Right lobe of liver (tissue), 6 donors: ENCODE results near the gene UTP18. TPM values are rescaled to one million over a fixed set of nuclear protein-coding genes. Genes with fewer than 3 reads are reported as not detected.

Experiments used
- ATAC-seq, 4 donors: fragments of 200-7000 bp; cut with Tn5 transposase; one replicate each; pipeline ENCODE4 v1.9.1; 2020; ENCODE audit warnings: mild to moderate bottlenecking in 4 of 4, moderate library complexity in 4 of 4
- DNase-seq, 3 donors: peaks; one replicate each; pipeline ENCODE4 v3.0.0-alpha.2; 2020
- H3K27ac ChIP-seq, 3 donors: fragments of 200-600 bp; one replicate each; pipeline ENCODE4 v1.8.0; 2022
- H3K27me3 ChIP-seq, 2 donors: fragments of 200-600 bp; one replicate each; pipeline ENCODE4 v1.8.0; 2022
- H3K36me3 ChIP-seq, 4 donors: fragments of 200-600 bp; sonication (generic) in 1 of 4; one replicate each; pipeline versions ENCODE4 v1.5.1 to v1.8.0; 2017 to 2022; ENCODE audit warnings: control low read depth in 1 of 4
- H3K4me1 ChIP-seq, 4 donors: fragments of 200-600 bp; sonication (generic) in 1 of 4; one replicate each; pipeline versions ENCODE4 v1.5.1 to v1.8.0; 2017 to 2022; ENCODE audit warnings: control low read depth in 1 of 4
- H3K4me3 ChIP-seq, 3 donors: fragments of 200-600 bp; one replicate each; pipeline ENCODE4 v1.8.0; 2022
- H3K9me3 ChIP-seq, 4 donors: fragments of 200-600 bp; sonication (generic) in 1 of 4; one replicate each; pipeline versions ENCODE4 v1.5.1 to v1.8.0; 2017 to 2022; ENCODE audit warnings: control low read depth in 1 of 4
- CTCF ChIP-seq, 4 donors: fragments of 200-600 bp in 3 of 4; fragments of 450-650 bp in 1 of 4; IDR thresholded peaks; one replicate each; pipeline versions ENCODE4 v1.5.1 to v1.8.0; 2016 to 2022; ENCODE audit warnings: antibody characterized with exemption in 4 of 4, mild to moderate bottlenecking in 2 of 4
- POLR2A ChIP-seq: fragments of 450-650 bp; IDR thresholded peaks from one replicate; pipeline ENCODE4 v1.6.1; 2017; ENCODE audit warnings: antibody characterized with exemption, mild to moderate bottlenecking
- WGBS: methylation state at CpG from one replicate; pipeline ENCODE4 v1.1.6; 2018; ENCODE audit warnings: low coverage, low lambda C conversion rate; ENCODE audit not compliant: insufficient coverage; ENCODE audit errors: missing lambda C conversion rate; 5-methylcytosine and 5-hydroxymethylcytosine counted together
- intact Hi-C, 2 donors: fragments of 100-400 bp; cut with DNase I; formaldehyde crosslinking; loops; one replicate each; pipeline versions ENCODE4 v1.11.2 to v1.14.1; 2022
- total RNA-seq, 6 experiments: library from RNA; depleted of rRNA in 2 of 6; stranded (reverse); fragments of >200 nt in 2 of 6; fragmentation: NEBNext Ultra II Directional in 3 of 6; extraction: Animal tissue kit (Norgen Biotek cat#: 25700) in 3 of 6; gene quantifications; one replicate each; pipeline versions ENCODE4 v1.1.0 to v1.2.4, GENCODE V29; 2016 to 2023
- donor health status: DM: no; HTN: yes; CAD: no.
- donor health status: DM: no; HTN: no; CAD: no.
- donor health status: DM: no; HTN: no; CAD: no.
- donor health status: DM: no; HTN: yes; CAD: no.
- donor health status: DM: no; HTN: yes; CAD: no.

Gene UTP18
- total RNA-seq, 6 experiments from 2014 or later, result 12.0 to 15.3 (median 13.7) TPM

DNA sequence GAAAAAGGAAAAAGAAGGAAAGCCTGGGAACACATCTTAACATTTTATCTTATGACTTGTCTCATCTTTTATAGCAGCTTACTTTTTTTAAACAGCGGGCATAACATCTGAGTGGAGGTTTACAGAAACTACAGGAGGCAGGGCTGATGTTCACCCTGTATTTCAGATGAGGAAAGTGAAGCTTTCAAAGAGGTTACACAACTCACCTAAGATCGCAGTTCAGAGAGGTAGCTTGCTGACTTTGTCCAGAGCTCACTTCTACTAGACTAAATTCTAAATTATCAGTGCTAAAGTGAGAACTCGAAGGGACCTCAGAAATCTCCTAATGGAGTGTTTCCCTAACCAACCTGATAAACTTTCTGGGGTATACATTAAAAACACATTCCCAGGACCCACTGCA lies 4.2 kb upstream of the UTP18 start:
- H3K36me3 ChIP-seq, result peaks cover 0 to 5% (median 0%) of the 10 kb centered on the region in 4 donors
- H3K27ac ChIP-seq, result peak overlapping the region in 2 of 3 donors; percentile 9 to 70
- H3K4me1 ChIP-seq, result peaks cover 0 to 41% (median 20%) of the 10 kb centered on the region in 4 donors
- H3K9me3 ChIP-seq, result no peaks in the 10 kb centered on the region
- no peak for DNase-seq
- WGBS, result 12% methylated on average over 3 of the region's 3 CpGs
- intact Hi-C loops, result no loop called here
- H3K4me3 ChIP-seq, result peak overlapping the region; percentile 15 to 40 (median 29)
- TF ChIP-seq POLR2A (no peak), CTCF (IDR thresholded peaks at IDR 0.05) (no peak)
- ATAC-seq, result peak in 3 of 4 donors; percentile 28 to 31 (median 29)
- H3K27me3 ChIP-seq, result no peaks in the 10 kb centered on the region

GRCh38 chr17:51257150-51258081 lies 2.9 kb upstream of the UTP18 start:
- ATAC-seq, result no peak
- Histone ChIP-seq H3K27me3 (no peaks in the 10 kb centered on the region), H3K4me3 (no peak overlapping the region), H3K36me3 (peaks cover 0 to 5% (median 0%) of the 10 kb centered on the region in 4 donors), H3K4me1 (peaks cover 0 to 51% (median 22%) of the 10 kb centered on the region in 4 donors), H3K27ac (no peak overlapping the region), H3K9me3 (no peaks in the 10 kb centered on the region)
- DNase-seq, result no peak
- WGBS, result 63% methylated on average over 3 of the region's 3 CpGs
- TF ChIP-seq POLR2A (no peak), CTCF (IDR thresholded peaks at IDR 0.05) (no peak)
- intact Hi-C loops, result no loop called here

GRCh38 chr17:51258756-51259563 lies 1.4 kb upstream of the UTP18 start:
- intact Hi-C loops, result no loop called here
- Histone ChIP-seq H3K4me3 (peak overlapping the region; percentile 89 to 99 (median 98)), H3K9me3 (no peaks in the 10 kb centered on the region), H3K4me1 (peaks cover 0 to 51% (median 22%) of the 10 kb centered on the region in 4 donors), H3K27ac (peak overlapping the region; percentile 95 to 97 (median 96)), H3K36me3 (peaks cover 0 to 14% (median 0%) of the 10 kb centered on the region in 4 donors), H3K27me3 (no peaks in the 10 kb centered on the region)
- 4% methylated on average over 8 of the region's 18 CpGs for WGBS
- no peak for TF ChIP-seq POLR2A
- TF ChIP-seq CTCF (IDR thresholded peaks at IDR 0.05), result no peak
- DNase-seq, result peak; percentile 35 to 62 (median 59)
- no peak for ATAC-seq

DNA sequence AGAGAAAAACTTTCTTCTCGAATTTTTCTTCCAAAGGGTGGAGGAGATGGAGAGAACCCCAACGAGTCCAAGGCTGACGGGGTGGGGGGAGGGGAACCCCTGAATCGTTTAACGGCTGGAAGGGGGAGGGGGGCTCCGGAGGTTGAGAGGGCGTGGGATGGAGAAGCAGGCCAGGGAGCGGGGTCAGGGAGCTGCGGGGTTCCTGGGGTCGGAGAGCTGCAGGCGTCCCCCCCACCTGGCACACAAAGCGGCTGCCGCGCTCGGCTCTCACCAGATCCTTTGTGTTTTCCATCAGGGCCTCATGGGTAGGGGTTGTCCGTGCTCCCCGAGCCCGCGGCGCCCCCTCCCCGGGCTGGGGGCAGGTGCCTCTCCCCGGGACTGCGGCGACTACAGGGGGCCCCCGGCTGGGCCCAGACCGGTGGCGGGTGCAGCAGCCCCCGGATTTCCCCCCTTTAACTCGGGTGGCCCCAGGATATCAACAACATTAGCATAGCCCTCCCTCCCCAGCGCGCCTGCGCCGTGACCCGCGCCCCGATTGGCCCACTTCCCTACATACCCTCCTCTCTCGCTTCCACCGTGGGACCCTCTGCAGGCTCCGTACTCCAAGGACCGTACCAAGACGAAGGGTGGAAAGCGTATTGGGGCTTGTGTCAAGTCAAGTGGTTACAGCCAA lies 646 bp upstream of the UTP18 start, which contains the start of gene MBTD1:
Gene MBTD1, minus strand, starts transcription at position 486 of the 673 bp plus-strand sequence. CDS start 34,888 bp downstream, outside the sequence.
- Histone ChIP-seq H3K27me3 (no peaks in the 10 kb centered on the region), H3K36me3 (peaks cover 0 to 9% (median 0%) of the 10 kb centered on the region in 4 donors), H3K4me1 (peaks cover 0 to 50% (median 21%) of the 10 kb centered on the region in 4 donors), H3K4me3 (peak within 1 kb of the TSS; percentile 89 to 99 (median 98)), H3K9me3 (no peaks in the 10 kb centered on the region), H3K27ac (peak within 1 kb of the TSS; percentile 95 to 97 (median 96))
- intact Hi-C loops, result no loop called here
- WGBS, result 2% methylated on average over 9 of the region's 42 CpGs
- peak; percentile 80 to 88 (median 83) for ATAC-seq
- DNase-seq, result peak; percentile 94 to 96 (median 95)
- TF ChIP-seq POLR2A (no peak), CTCF (IDR thresholded peaks at IDR 0.05) (no peak)
